Tongue (tissue), 2 donors: Measurements from ENCODE around the gene ZNF511. TPM values are rescaled to one million over a fixed set of nuclear protein-coding genes. Genes with fewer than 3 reads are reported as not detected.

ENCODE experiments used
- DNase-seq: peaks from one replicate; pipeline ENCODE4 v3.0.0-alpha.2; 2015
- total RNA-seq: library from RNA; depleted of rRNA; stranded (reverse); fragments of >200 nt; gene quantifications from one replicate; pipeline ENCODE4 v1.2.3, GENCODE V29; 2014

Gene ZNF511
- total RNA-seq, 1 donor from 2014 or later, result 27.6 TPM

DNA sequence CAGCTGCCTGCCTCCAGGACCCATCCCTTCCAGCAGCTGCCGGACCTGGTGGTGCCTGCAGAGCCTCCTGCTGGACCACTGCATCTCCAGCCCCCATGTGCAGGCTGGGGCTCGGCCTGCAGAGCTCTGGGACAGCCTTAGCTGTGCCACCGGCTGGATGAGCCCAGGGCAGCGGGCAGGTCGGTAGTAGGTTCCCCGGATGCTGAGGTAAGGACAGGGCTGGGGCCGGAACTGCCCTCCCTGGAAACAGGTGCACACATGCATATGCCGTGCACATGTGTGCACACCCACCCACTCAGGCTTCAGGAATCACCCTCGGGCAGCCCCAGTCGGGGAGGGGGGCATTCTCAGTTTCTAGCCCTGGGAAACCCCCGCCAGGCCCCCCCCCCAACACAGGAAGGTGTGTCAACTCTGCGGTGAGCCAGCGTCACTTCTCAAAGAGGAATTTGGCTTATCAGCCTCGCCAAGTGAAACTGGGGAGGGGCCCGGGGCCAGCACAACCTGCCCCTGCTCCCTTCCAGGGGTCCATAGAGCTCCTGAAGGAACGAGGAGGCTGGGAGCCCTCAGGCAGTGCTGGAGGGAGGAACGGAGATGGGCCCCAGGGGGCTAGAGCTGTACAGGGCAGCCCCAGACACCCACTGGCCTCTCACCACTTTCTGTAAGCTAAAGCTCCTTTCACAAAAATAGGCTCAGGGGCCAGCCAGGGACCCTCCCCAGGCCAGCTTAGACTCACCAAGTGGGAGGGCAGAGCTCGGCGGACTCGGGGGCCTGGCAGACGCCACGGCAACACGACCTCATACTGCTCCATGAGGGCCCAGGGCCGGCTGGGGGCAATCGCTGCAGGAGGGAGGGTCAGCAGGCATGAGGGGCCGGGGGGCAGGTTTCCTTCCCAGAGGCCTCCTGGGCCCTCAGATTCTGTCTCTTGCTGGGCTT is 33.7 kb upstream of the ZNF511 start:
- no peak for DNase-seq

- no peak for DNase-seq
Observed at GRCh38 chr10:133275684-133276092, 33.0 kb upstream of the ZNF511 start.

GRCh38 chr10:133276100-133276434 is 32.6 kb upstream of the ZNF511 start:
- no peak for DNase-seq

DNA sequence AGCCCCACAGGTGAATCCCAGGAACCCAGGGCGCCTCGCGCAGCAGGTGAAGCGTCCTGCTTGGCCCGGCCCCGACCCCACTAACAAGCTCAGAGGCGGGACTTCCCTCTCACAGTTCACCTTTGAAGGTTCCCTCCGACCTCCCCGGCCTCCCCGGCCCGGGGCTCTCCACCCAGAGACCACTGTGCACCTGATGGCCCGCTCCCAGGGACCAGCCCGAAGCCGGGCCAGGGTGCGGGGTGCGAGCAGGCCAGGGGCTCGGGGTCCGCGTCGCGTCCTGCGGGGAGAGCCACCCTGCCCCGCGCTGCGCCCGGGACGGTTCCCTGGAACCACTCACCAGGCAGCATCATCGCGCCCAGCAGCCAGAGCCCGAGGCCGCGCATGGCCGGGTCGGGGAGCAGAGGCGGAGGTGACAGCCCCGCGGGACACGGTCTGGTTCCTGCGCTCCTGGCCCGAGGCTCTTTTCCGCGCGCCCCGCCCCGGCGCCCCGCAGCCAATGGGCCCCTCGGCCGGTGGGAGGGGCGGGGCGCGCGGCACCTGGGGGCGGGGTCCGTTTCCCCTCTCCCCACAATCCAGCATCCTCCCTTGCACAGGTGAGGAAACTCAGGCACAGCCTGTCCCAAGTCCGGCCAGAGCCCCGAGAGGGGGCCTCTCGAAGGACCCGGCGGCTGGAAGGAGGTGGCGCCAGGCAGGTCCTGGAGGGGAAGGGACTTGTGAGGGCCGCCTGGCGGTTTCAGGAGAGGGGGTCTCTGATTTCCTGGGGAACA is 32.1 kb upstream of the ZNF511 start, which contains the start of gene ADAM8:
Gene ADAM8, minus strand, starts transcription at position 434 of the 767 bp plus-strand sequence. Its CDS starts 51 bp downstream, at position 383.
- DNase-seq, result no peak

GRCh38 chr10:133277277-133277992 is 31.3 kb upstream of the ZNF511 start:
- DNase-seq, result no peak

- DNase-seq, result no peak
Observed at GRCh38 chr10:133277993-133278576, 30.6 kb upstream of the ZNF511 start.

DNA sequence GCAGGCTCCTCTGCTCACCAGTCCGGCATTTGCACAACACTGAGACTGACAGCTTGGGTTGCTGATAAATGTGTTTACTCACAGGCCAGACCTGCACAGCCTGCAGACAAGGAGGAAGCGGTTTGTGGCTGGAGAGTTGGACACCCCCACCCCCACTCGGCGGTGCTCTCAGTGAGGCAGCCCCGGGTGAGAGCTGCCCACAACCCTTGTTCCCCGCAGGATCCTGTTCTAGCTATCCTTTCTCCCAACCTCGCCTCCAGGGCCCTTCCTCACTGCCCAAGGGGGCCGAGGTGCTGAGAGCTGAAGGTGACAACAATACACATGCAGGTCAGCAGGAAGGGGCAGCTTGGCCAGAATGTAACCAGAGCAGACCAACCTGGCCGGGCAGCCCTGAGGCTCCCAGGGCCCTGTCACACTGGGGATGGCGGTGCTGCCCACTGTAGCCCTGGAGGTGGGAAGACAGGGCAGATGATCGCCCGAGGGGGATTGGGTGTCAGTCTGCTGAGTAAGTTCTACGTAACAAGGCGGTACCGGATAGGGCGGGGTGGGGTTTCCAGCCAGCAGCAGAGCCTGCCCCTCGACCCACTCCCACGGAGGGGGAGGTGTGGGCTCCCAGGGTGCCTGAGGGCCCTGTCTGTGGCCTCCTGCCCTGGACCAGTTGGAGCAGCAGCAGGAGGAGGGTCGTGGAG is 30.0 kb upstream of the ZNF511 start:
- no peak for DNase-seq

DNA sequence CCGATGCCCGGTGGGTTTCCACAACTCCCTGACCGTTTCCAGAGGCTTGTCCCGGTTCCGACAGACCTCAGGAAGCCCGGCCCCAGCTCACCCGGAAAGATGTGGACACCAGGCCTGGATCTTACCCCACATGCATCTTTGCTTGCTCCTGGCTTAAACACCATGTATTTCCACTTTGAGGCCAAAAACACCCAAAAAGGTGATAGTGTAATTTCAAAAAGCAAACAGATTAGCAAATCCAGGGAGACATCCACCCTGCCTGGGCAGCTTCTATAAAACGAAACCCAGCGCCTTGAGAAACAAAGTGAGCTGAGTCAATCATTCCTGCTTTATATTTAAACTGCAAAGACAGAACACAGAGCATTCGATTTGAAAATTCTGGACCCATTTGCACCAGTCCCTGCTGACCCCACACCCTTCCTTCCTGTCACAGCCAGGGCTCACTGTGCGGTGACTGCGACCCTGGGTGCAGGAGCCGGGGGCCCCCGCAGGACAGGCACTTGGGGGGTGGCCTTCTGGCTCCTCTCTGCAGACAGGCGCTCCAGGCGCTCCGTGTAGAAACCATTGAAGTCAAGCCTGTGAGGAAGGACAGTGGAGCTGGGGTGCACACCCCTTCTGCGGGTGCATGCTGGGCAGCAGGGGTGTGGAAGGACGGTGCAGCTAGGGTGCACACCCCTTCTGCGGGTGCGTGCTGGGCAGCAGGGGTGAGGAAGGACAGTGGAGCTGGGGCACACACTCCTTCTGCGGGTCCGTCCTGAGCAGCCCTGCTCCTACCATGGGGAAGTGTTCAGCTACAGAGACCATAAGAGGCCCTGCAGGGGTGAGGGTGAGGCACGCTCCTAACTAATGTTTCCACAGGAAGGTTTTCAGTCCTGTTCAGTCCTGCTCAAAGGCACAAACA is 29.1 kb upstream of the ZNF511 start:
- DNase-seq, result no peak

GRCh38 chr10:133280391-133281059 is 28.2 kb upstream of the ZNF511 start:
- no peak for DNase-seq

GRCh38 chr10:133281084-133281483 is 27.6 kb upstream of the ZNF511 start:
- DNase-seq, result no peak

DNA sequence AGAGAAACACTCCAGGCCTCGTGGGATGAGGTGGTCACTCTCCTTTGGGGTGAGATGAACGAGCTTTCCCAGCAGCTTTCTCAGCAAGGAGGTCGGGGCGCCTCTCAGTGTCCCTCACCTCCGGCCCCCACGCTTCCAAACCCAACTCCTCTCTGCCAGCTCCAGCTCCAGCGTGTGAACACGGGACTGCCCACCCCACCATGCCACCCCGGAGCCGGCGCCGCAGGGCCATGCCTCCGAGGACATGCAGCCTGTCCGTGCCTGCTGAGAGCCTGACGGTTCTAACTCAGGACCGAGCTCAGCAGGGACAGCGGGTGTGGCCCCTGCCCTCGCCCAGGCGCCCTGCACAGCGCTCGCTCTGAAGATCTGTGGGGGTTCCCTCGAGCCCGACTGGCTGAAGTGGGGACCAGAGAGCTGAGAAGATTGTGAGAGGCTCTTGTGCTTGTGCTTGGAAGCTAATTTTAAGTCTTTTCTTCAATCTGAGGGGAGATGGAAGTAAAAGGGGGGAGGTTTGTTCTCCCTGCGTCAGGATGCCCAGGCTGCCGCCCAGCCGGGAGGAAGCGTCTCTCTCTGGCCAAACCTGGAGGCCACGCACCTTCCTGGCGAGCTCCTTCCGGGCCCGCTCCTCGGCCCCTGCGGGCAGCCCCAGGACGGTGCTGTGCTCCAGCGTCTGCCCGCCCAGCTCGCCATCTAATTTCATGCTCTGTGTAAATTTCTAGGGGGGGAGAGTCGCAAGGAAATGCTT is 26.9 kb upstream of the ZNF511 start:
- DNase-seq, result no peak

DNA sequence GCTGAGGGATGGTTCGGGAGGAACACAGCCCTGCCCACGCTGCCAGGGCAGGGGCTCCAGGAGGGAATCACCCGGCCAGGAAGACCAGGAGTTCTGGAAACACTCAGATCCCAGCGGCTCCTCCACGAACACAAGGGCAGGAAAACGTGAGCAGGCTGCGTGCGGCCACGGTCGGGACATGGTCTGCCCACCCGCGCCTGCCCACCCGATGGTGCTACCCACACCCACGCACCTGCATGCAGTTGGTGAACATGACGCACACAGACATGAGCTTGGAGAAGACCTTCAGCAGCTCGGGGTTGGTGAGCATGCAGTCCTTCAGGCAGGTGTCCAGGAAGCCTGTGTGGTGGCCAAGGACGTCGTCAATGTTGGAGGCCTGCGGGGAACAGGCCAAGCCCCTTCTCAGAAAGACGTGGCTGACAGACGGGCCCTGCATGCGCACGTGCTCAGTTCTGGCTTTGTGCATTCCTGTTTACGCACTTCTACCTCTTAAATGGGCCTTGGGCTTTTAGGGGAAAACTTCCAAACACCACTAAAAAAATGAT is 25.8 kb upstream of the ZNF511 start:
- DNase-seq, result no peak

- DNase-seq, result no peak
Observed at GRCh38 chr10:133283931-133284330, 24.8 kb upstream of the ZNF511 start.

DNA sequence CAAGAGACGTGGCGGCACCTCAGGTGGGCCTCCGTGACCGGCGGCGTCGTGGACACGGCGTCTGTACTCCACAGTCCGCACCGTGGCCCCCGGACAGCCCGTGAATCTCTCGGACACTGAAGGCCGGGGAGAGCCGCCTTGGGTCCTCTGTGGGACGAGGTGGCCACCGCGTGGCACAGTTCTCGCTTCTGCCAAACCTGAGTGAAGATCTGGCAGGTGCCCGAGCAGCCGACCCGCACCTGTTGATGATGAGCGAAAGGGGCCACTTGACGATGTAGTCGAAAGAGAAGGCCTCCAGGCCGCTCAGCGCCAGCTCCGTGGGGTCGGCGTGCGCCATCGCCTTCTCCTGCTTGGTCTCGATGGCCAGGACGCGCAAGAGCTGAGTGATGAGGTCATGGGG is 23.5 kb upstream of the ZNF511 start:
- no peak for DNase-seq

- DNase-seq, result no peak
Observed at GRCh38 chr10:133286366-133286765, 22.3 kb upstream of the ZNF511 start.

DNA sequence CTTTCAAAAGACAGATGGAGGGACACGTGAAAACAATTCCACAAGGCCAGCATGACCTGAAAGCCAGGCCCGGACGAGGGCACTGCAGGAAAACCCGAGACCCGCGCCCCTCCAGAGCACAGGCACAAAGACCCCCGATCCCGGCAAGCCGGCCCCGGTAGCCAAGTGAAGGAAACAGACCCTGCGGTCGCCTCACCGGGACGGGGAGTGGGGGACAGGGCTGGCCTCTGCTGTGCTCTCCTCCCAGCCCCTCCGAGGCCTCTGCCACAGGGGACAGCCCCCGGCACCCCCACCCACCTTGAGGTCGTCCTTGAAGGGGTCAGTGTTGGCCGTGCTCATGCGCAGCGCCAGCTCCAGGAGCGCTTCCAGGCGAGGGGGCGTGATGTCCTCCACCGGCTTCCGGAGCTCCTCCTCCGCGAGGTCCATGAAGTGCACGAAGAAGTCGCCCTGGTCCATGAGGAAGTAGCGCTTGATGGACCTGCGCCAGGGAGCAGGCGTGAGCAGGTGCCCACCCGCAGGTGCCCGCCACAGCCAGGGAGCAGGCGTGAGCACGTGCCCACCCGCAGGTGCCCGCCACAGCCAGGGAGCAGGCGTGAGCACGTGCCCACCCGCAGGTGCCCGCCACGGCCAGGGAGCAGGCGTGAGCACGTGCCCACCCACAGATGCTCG is 20.7 kb upstream of the ZNF511 start:
- no peak for DNase-seq

DNA sequence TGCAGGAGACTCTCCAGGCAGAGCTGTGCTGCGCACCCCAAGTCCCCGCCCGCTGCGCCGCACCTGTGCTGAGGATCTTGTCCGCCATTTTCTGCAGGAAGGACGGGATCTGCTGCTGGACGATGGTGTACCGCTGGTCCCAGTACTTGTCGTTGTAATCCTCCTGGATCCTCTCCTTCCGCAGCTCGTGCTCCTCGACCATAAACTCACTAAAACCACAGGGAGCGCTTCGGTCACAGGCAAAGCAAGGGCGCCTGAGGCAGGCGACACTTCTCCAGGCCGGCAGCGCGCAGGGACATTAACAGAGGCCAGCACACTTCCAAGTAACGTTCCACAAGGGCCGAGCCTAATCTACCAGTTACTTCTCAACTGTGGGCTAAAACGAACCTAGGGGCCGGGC is 19.0 kb upstream of the ZNF511 start:
- DNase-seq, result no peak
